IMR-90 (cell line): Measurements from ENCODE around the gene PLD6.

Experiments
- BHLHE40 ChIP-seq: fragments of 150-350 bp; IDR thresholded peaks from 2 replicates; pipeline ENCODE4 v1.6.1; 2016; ENCODE audit warnings: mild to moderate bottlenecking, low read depth, low read length
- CHD1 ChIP-seq: IDR thresholded peaks from 2 replicates; pipeline ENCODE4 v1.6.1; 2012; ENCODE audit warnings: low read depth, low read length, improper control_type of control experiment
- MAFK ChIP-seq: IDR thresholded peaks from 2 replicates; pipeline ENCODE4 v1.6.1; 2012; ENCODE audit warnings: low read depth, low read length, improper control_type of control experiment
- MXI1 ChIP-seq: IDR thresholded peaks from 2 replicates; pipeline ENCODE4 v1.6.1; 2012; ENCODE audit warnings: low read depth, mild to moderate bottlenecking, low read length, moderate library complexity, borderline replicate concordance
- POLR2A ChIP-seq: IDR thresholded peaks from 2 replicates; pipeline ENCODE4 v1.6.1; 2012; ENCODE audit warnings: mild to moderate bottlenecking, low read depth, low read length
- RAD21 ChIP-seq: IDR thresholded peaks from 2 replicates; pipeline ENCODE4 v1.6.1; 2012; ENCODE audit warnings: low read length, improper control_type of control experiment
- RCOR1 ChIP-seq: IDR thresholded peaks from 2 replicates; pipeline ENCODE4 v1.6.1; 2012; ENCODE audit warnings: mild to moderate bottlenecking, low read length, improper control_type of control experiment; ENCODE audit not compliant: insufficient replicate concordance
- USF2 ChIP-seq: fragments of 150-350 bp; IDR thresholded peaks from 2 replicates; pipeline ENCODE4 v1.6.1; 2017; ENCODE audit warnings: mild to moderate bottlenecking, antibody characterized with exemption, low read length, low read depth
- TF ChIP-seq, protein P1 (sequence below): conservative IDR thresholded peaks from 2 replicates; pipeline ENCODE4 v1.5.1; 2012; ENCODE audit warnings: mild to moderate bottlenecking, low read depth, low read length, improper control_type of control experiment

DNA sequence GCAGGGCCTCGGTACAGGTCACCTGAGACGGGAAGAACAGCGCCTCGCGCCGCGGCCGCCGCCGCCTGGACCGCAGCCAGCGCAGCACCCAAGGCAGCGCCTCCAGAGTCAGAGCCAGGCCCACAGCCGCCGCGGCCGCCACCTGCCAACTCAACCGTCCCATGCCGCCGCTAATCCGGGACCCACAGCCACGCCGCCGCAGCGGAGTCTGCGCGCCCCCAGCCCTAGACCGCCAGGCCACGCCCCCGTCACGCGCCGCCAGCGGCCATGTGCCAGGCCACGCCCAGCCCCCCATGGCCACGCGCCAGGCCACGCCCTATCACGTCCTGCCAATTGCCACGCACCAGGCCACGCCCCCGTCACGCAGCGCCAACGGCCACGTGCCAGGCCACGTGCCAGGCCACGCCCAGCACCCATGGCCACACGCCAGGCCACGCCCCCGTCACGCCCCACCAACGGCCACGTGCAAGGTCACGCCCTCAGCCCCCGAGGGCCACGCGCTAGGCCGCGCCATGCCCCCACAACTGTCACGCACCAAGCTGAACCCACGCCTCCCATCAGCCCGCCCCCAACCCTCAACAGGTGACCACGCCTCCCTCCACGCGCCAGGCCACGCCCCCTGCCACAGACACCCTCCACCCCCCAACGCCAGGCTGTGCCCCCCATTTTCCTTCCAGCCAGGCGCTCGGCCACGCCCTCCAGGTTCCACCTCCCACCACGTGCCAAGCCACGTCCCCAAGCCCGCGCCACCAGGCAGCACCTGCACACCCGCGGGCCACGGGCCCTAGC is at the start of gene PLD6:
- TF ChIP-seq, protein P1, sequence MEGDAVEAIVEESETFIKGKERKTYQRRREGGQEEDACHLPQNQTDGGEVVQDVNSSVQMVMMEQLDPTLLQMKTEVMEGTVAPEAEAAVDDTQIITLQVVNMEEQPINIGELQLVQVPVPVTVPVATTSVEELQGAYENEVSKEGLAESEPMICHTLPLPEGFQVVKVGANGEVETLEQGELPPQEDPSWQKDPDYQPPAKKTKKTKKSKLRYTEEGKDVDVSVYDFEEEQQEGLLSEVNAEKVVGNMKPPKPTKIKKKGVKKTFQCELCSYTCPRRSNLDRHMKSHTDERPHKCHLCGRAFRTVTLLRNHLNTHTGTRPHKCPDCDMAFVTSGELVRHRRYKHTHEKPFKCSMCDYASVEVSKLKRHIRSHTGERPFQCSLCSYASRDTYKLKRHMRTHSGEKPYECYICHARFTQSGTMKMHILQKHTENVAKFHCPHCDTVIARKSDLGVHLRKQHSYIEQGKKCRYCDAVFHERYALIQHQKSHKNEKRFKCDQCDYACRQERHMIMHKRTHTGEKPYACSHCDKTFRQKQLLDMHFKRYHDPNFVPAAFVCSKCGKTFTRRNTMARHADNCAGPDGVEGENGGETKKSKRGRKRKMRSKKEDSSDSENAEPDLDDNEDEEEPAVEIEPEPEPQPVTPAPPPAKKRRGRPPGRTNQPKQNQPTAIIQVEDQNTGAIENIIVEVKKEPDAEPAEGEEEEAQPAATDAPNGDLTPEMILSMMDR, result no peak
- TF ChIP-seq RAD21 (no peak), BHLHE40 (peak; percentile 88), MAFK (no peak), POLR2A (no peak), USF2 (peak; percentile 87), MXI1 (no peak; the same call in 1 of the 2 replicates), RCOR1 (no peak), CHD1 (no peak)
